Raji (cell line): ENCODE data around the gene ABCB6.
A peak's percentile ranks its signal among the peaks of the same experiment; 100 is the strongest.

ENCODE experiments used
- POLR2A ChIP-seq: IDR thresholded peaks from 2 replicates; pipeline ENCODE4 v1.6.1; 2011; ENCODE audit warnings: low read depth, low read length, control low read depth; ENCODE audit not compliant: insufficient read depth

The ABCB6 gene

GRCh38 chr2:219218732-219219701, at the start of gene ABCB6:
Gene ABCB6 (minus strand): TSS chr2:219218958. CDS start chr2:219218673, 285 bp downstream.
- TF ChIP-seq POLR2A, result no peak

GRCh38 chr2:219268294-219268693, 49.5 kb upstream of the ABCB6 start:
- TF ChIP-seq POLR2A, result no peak

GRCh38 chr2:219266886-219267285, 48.1 kb upstream of the ABCB6 start:
- no peak for TF ChIP-seq POLR2A

- no peak for TF ChIP-seq POLR2A
These were observed 47.5 kb upstream of the ABCB6 start for GRCh38 chr2:219266232-219266631.

- no peak for TF ChIP-seq POLR2A
These were observed 42.5 kb upstream of the ABCB6 start for GRCh38 chr2:219261024-219261855.

- TF ChIP-seq POLR2A, result no peak
These were observed 35.9 kb upstream of the ABCB6 start for GRCh38 chr2:219254590-219255201.

GRCh38 chr2:219253753-219254589, 35.2 kb upstream of the ABCB6 start, which contains the start of gene TUBA4A:
Gene TUBA4A (minus strand): TSS chr2:219253918. CDS start chr2:219253858, 60 bp downstream.
- TF ChIP-seq POLR2A, result peak; percentile 99

GRCh38 chr2:219252900-219253752, 34.4 kb upstream of the ABCB6 start, which contains the start of gene TUBA4B:
Gene TUBA4B (plus strand): TSS chr2:219253243. CDS start chr2:219253408, 165 bp downstream.
- TF ChIP-seq POLR2A, result no peak; the same call in 1 of the 2 replicates

- TF ChIP-seq POLR2A, result no peak
These were observed 33.8 kb upstream of the ABCB6 start for GRCh38 chr2:219252570-219252899.

- TF ChIP-seq POLR2A, result no peak
These were observed 33.3 kb upstream of the ABCB6 start for GRCh38 chr2:219252084-219252483.

- no peak for TF ChIP-seq POLR2A
These were observed 32.9 kb upstream of the ABCB6 start for GRCh38 chr2:219251656-219252055.

- 0 out of 2 replicates have a peak, but pooled peaks have one; percentile 29 for TF ChIP-seq POLR2A
These were observed 31.5 kb upstream of the ABCB6 start for GRCh38 chr2:219250049-219250781.

GRCh38 chr2:219249203-219249980, 30.6 kb upstream of the ABCB6 start:
- peak; percentile 70 for TF ChIP-seq POLR2A
